ENCODE data around the gene GPC3.
"Not testable (repeated sequence)": the region's sequence is repeated elsewhere in the genome, so short reads cannot be mapped to it uniquely, and the experiment has no call there.

The GPC3 gene

DNA sequence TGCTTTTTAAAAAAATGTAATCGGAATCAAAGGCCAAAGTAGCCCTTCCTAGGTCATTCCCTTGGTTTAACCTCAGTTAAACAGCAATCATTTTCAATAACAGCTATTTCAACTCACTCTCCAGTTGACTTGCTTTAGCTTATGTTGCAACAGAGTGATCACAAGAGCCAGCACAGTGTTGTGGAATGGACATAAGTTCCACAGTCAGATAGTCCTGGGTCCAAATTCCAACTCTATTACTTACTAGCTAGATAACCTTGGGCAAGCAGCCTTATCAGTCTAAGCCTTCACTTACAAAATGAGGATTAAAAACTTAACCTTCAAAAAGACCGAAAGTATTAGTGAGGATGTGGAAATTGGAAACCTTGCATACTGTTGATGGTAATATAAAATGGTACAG, 9.2 kb upstream of the GPC3 start:
- DNase-seq = no peak

DNA sequence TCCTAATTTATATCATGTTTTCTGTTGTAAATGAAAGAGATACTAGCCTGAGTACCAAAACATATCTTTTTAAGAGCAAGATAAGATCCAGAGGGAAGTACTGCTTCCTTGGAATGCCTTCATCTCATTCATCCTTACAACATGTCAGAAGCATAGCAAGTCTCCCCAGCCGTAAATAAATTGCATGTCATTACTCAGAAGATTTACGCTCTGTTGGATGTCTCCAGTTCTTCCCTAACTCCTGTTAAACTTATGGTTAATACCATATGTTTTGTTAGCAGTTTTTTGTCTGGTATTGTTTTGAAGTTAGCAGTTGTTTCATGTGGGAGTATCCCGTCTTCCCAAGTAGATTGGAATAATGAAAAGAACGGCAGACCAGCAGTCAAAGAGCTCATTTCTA, 7.5 kb upstream of the GPC3 start:
- DNase-seq = no peak

GRCh38 chrX:133991814-133992213, 6.4 kb upstream of the GPC3 start:
- no peak for DNase-seq

- not testable (repeated sequence) for DNase-seq
Observed at GRCh38 chrX:133991057-133991456, 5.7 kb upstream of the GPC3 start.

GRCh38 chrX:133989993-133990392, 4.6 kb upstream of the GPC3 start:
- no peak for DNase-seq

DNA sequence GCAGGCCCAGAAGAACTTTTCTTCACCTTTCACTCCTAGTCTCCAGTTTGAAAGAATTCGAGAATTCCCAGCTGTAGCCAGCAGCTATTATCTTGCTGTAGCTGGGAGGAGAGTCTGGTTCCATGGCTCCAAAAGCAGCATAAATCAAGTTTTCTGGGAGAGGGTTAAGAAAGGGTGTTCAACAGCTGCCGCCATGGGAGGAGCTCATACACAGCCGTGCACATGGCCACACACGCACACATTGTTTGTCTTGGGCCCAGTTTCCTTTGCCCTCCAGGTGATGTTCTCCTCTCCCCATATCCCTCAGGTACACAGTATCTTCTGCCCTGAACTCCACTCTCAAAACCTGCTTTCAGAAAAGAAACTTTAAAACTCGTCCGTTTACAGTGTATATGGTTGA, 4.1 kb upstream of the GPC3 start:
- DNase-seq = no peak

DNA sequence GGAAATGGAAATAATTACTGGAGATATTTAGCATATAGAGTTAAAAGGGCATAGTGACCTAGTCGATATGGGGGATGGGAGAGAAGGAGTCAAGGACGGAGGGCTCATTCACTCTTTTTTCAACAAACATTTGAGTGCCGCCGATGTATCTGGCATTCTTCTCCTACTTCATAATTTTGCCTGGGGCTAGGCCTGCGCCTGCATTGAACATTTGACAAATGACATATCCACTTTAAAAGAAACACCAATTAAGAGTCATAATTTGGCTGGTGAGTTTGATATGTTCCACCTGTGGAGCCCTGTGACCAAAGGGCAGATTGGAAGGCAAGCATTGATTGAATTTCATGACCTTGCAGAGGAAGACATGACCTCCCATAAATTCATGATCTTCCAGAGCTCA, 2.6 kb upstream of the GPC3 start:
- no peak for DNase-seq

DNA sequence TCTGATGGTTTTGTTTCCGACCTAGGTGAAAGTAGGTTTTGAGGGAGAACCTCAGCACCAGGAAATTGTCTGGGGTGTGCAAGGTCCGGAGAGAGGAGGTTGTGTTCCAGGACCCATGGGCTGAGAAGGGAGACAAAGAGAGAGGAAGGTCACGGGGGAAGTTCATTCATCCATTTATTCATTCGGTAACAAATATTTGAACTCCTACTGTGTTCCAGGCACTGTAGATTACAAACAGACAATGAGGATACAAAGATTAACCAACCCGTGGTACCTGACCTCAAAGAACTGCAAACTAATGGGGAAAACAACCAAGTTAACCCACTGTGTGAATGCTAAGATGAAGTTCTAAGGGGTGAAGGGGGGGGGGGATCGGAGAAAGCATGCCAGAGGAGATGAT, 1.8 kb upstream of the GPC3 start:
- no peak for DNase-seq

DNA sequence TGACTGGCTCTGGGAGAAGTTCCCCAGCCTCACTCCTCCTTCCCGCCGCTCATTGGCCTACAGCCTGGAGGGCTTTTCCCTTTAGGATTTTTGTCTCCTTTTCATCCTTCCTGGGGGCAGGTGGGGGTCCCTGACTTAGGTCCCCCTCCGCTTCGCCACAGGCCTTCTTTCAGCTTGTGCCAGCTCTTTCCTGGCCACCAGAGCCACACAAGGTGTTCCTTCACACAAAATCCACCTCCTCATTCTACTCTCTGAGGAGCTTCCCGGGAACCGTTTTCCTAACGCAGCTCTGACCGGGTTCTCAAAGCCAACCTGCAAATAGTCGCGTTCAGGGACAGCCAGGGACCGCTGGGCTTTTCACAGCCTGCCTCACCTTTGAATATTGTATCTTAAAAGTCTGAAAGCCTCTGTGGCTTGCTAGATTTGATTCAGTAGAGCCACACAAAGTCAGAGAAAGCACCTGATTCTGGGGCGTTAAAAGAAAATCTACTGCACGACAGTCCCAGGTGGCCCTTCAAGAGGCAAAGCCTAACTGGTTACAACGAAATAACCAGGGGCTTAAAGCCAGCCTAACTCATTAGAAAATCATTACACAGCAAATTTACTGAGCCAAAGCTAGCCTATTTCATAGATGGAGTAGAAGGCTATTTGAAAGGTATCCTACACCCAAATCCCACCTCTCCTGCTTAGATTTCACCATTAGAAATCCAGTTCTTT, 731 bp upstream of the GPC3 start:
- DNase-seq = no peak

GRCh38 chrX:133984857-133985163, 584 bp downstream of the GPC3 start:
- DNase-seq = no peak

GRCh38 chrX:133983974-133984845, 1.2 kb downstream of the GPC3 start:
- no peak for DNase-seq

- no peak for DNase-seq
Observed at GRCh38 chrX:133983256-133983973, 2.0 kb downstream of the GPC3 start.

- DNase-seq = no peak
Observed at GRCh38 chrX:133981924-133982323, 3.5 kb downstream of the GPC3 start.

DNA sequence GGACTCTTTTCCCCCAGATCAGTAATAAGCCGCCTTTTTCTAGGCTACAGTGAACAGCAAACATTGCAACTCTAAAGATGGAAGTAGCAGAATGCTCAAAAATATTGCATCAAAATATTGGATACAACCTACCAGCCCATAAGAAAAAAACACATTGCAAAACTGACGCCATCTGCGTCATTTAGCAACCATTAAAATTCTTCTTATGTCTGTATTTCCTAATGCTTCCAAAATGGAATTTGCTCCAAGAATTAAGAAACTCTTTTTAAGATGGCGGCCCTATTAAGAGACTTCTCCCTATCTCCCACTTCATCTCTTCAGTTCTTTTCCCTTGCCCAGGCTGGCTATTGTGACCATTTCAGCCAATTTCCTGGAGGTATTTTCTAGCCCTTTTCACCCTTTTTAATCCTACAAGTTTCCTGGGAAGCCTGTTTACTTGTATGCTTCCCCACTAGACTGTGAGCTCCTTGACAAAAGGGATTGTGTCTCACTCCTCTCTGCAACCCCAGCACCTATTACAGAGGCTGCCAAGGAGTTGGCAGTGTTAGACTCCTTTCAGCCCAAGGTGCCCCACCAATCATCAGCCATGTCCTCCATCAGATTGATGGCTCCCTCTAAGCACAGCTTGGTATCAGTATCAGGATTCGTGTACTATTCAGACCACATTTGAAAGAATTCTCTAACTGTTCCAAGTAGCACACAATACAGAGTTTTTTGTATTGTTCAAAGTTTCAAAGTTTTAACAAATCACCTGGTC, 4.4 kb downstream of the GPC3 start:
- no peak for DNase-seq

- no peak for DNase-seq
Observed at GRCh38 chrX:133980406-133980805, 5.0 kb downstream of the GPC3 start.

GRCh38 chrX:133979641-133980230, 5.7 kb downstream of the GPC3 start:
- DNase-seq = no peak

DNA sequence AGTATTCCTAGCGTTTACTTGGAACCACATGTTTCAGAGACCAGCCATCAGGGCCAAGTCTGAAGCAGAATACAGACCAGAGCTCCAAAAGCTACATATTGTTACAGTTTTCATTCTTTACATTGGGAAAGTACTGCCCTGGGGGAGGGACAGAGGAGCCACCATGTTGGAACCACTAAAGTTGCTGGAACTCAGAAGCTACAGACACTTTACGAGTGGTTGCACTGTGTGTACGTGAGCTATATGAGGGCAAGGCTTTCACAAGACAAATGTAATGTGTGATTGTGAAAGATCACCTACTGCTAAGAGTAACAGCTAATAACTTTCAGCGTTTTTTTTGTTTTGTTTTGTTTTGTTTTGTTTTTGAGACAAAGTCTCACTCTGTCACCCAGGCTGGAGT, 11.7 kb downstream of the GPC3 start:
- DNase-seq = no peak

DNA sequence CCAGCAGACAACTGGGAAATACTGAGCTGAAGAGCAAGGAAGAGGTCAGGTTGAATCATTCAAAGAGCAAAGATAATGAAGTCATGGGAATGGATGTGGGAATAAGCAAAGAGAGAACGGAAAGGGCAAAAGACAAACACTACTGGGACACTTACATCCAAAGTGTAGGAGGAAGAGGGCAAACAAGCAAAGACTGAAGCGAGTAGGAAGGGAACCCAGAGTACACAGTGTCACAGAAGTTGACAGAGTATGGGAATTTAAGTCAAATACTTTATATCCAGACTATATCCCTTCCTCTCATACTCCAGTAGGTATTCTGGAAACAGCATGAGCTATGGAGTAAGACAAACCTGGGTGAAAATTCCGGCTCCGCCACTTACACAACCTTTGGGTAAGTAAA, 12.5 kb downstream of the GPC3 start:
- DNase-seq = no peak

DNA sequence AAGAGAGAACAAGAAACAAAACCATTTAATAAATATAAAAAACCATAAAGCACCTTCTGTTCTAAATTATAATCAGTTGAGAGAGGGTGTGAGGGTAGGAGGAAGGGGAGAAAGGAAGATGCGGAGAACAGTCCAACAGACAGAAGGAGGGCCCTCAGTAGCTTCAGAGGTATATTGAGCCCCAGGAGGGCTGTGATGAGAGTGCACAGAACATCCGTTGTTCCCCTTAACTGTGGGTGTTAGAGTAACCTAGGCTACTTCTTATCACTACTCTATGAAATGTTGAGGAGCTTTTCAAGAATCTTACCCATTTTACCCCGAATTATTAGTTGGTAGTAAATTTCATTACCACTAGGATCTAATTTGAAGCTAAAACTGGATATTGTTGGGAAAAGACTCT, 13.8 kb downstream of the GPC3 start:
- no peak for DNase-seq

DNA sequence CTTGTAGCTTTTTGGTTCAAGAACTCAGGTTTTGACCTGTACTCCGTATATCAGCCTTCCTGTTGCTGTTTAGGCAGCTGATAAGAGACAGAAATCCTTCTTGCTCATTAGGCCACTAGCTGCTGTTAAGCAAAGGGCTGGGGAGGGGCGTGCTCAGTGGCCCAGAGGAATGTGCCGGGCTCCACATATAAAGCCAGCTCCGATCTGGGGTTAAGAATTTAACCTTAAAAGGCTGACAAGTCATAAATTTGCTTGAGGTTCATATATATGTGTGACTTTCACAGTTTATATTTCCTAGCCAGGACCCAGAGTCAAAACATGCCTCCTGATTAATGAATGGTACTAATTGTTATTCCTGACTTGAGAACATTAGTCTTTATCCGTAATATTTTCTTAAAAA, 15.3 kb downstream of the GPC3 start:
- no peak for DNase-seq

GRCh38 chrX:133969191-133969590, 16.2 kb downstream of the GPC3 start:
- no peak for DNase-seq

DNA sequence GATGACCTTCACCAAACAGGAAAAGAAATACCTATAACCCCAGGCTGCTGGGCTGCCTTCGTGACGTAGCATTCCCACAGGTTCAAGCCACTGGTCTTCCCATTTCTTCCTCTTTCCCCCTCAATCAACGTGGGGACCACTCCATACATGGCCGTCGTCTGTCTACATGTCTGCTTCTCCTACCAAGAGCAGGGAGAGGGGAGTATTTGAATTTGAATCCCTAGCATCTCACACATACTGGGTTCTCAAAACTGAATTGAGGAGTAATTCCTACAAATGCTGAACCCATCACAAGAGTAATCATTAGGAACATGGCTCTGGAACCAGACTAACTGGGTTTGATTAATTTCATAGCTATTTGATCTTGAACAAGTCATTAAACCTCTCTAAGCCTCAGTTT, 17.3 kb downstream of the GPC3 start:
- no peak for DNase-seq

GRCh38 chrX:133966199-133966598, 19.2 kb downstream of the GPC3 start:
- DNase-seq = no peak

All from EL (cell line).